Body of pancreas (tissue), 4 donors: ENCODE measurements around the gene NSF.
"Not testable (repeated sequence)": the region's sequence is repeated elsewhere in the genome, so short reads cannot be mapped to it uniquely, and the experiment has no call there.

Experiments used
- POLR2A ChIP-seq, 3 donors: fragments of 450-650 bp; IDR thresholded peaks; one replicate each; pipeline ENCODE4 v1.6.1; 2016; ENCODE audit warnings: antibody characterized with exemption in 3 of 3, mild to moderate bottlenecking in 2 of 3
- TF ChIP-seq, protein P1 (sequence below), 7 experiments: fragments of 450-650 bp in 4 of 7; fragments of 200-600 bp in 3 of 7; sonication (generic) in 3 of 7; IDR thresholded peaks; one replicate each; pipeline ENCODE4 v1.5.1; 2016 to 2019; ENCODE audit warnings: antibody characterized with exemption in 7 of 7

DNA sequence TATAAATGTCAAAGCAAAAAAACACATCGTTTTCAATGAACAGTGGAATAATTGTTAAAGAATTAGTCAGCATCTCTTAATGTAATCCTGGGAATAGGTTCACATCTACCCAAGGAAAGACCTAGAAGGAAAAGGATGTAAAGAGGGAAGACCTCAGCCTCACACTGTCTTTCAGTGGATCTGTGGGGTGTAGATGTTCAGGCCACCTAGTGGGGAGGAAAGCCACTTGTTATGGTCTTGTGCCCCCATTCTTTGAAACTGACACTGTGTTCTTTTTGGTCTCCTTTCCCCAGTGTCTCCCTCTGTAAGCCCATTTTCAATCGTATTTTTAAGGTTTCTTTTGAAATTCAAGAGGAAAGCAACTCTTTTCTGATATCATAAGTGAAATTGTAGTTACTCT is 56.8 kb downstream of the NSF start:
- TF ChIP-seq, protein P1, sequence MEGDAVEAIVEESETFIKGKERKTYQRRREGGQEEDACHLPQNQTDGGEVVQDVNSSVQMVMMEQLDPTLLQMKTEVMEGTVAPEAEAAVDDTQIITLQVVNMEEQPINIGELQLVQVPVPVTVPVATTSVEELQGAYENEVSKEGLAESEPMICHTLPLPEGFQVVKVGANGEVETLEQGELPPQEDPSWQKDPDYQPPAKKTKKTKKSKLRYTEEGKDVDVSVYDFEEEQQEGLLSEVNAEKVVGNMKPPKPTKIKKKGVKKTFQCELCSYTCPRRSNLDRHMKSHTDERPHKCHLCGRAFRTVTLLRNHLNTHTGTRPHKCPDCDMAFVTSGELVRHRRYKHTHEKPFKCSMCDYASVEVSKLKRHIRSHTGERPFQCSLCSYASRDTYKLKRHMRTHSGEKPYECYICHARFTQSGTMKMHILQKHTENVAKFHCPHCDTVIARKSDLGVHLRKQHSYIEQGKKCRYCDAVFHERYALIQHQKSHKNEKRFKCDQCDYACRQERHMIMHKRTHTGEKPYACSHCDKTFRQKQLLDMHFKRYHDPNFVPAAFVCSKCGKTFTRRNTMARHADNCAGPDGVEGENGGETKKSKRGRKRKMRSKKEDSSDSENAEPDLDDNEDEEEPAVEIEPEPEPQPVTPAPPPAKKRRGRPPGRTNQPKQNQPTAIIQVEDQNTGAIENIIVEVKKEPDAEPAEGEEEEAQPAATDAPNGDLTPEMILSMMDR (IDR thresholded peaks at IDR 0.05): not testable (repeated sequence)
- TF ChIP-seq POLR2A (IDR thresholded peaks at IDR 0.05): not testable (repeated sequence)
